ENCODE measurements around the gene SBF2.

The SBF2 gene

GRCh38 chr11:9784602-9785315, 509.3 kb downstream of the SBF2 start:
- H2AK5ac ChIP-seq (ENCODE audit: low read length, severe bottlenecking), result peak overlapping the region; percentile 31
- peaks cover 9% of the 10 kb centered on the region for H3K79me1 ChIP-seq (replicated peaks; ENCODE audit: low read length, poor library complexity, severe bottlenecking)
- H2AFZ ChIP-seq (ENCODE audit: low read depth, low read length), result no peak overlapping the region
- no peaks in the 10 kb centered on the region for H3K9me3 ChIP-seq (ENCODE audit: control insufficient read depth, low read length)
- H3K9ac ChIP-seq (ENCODE audit: low read length), result peak overlapping the region; percentile 1
- WGBS, result 96% methylated on average over 3 of the region's 6 CpGs
- H3K4me2 ChIP-seq (ENCODE audit: low read length, poor library complexity, severe bottlenecking), result no peak overlapping the region
- peak overlapping the region in 1 of 2 experiments; percentile 64 for H3K4ac ChIP-seq (ENCODE audit: low read depth in 1 of 2, low read length in 2 of 2)
- H3K4me1 ChIP-seq (ENCODE audit: control insufficient read depth, insufficient read depth, low read depth, low read length), result peaks cover 10% of the 10 kb centered on the region
- no peak for DNase-seq
- H3K27ac ChIP-seq (ENCODE audit: low read length, poor library complexity, severe bottlenecking), result no peak overlapping the region
- H3K23ac ChIP-seq (ENCODE audit: low read length in 2 of 2), result no peak overlapping the region
- no peak overlapping the region for H4K91ac ChIP-seq (ENCODE audit: low read length)
- no peak overlapping the region for H3K14ac ChIP-seq (ENCODE audit: low read length in 2 of 2)
- H2BK12ac ChIP-seq (ENCODE audit: low read length in 2 of 2), result no peak overlapping the region
- no peaks in the 10 kb centered on the region for H3K27me3 ChIP-seq (ENCODE audit: control insufficient read depth in 1 of 2, insufficient read depth in 1 of 2, low read length in 2 of 2)
- peak overlapping the region in 1 of 2 experiments; percentile 47 for H3K18ac ChIP-seq (ENCODE audit: low read depth in 1 of 2, low read length in 2 of 2)
- no peak overlapping the region for H2BK120ac ChIP-seq (ENCODE audit: low read depth, low read length)
- H3K4me3 ChIP-seq (ENCODE audit: insufficient read depth in 1 of 2, low read depth in 1 of 2, low read length in 2 of 2), result no peak overlapping the region
- no peak overlapping the region for H2BK5ac ChIP-seq (ENCODE audit: low read depth, low read length, poor library complexity, severe bottlenecking)
- H2BK15ac ChIP-seq (ENCODE audit: low read depth, poor library complexity, severe bottlenecking), result no peak overlapping the region
- H4K8ac ChIP-seq (ENCODE audit: low read length), result peak overlapping the region; percentile 53
- peaks cover 41 to 79% of the 10 kb centered on the region in 2 experiments for H3K36me3 ChIP-seq (ENCODE audit: control insufficient read depth in 1 of 2, insufficient read depth in 2 of 2, low read depth in 1 of 2, low read length in 2 of 2)

DNA sequence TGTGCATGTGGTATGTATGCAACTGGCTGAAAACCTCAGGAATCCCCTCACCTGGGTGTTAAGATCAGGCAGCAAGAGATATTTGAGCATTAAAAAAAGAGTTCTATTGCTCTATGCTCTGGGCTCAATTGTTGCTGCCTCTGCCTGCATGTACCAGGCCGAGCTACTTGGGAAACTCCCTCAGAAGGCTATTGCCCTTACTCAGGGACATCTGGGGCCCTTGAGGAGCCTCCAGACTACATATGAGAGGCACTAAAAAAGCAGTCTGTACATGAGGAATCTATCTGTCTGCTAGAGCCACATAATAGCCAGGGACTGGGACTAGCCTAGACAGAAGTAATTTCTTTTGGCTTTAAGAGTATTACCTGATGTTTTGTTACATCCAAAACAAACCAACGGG, 510.0 kb downstream of the SBF2 start:
- no peak overlapping the region for H2BK5ac ChIP-seq (ENCODE audit: low read depth, low read length, poor library complexity, severe bottlenecking)
- H3K23ac ChIP-seq (ENCODE audit: low read length in 2 of 2), result no peak overlapping the region
- H2BK120ac ChIP-seq (ENCODE audit: low read depth, low read length), result no peak overlapping the region
- H3K9ac ChIP-seq (ENCODE audit: low read length), result peak overlapping the region; percentile 1
- H4K8ac ChIP-seq (ENCODE audit: low read length), result no peak overlapping the region
- no peaks in the 10 kb centered on the region for H3K9me3 ChIP-seq (ENCODE audit: control insufficient read depth, low read length)
- H3K27me3 ChIP-seq (ENCODE audit: control insufficient read depth in 1 of 2, insufficient read depth in 1 of 2, low read length in 2 of 2), result no peaks in the 10 kb centered on the region
- peak; percentile 43 for DNase-seq
- peak overlapping the region; percentile 60 for H2AK5ac ChIP-seq (ENCODE audit: low read length, severe bottlenecking)
- no peak overlapping the region for H4K91ac ChIP-seq (ENCODE audit: low read length)
- H3K36me3 ChIP-seq (ENCODE audit: control insufficient read depth in 1 of 2, insufficient read depth in 2 of 2, low read depth in 1 of 2, low read length in 2 of 2), result peaks cover 41 to 80% of the 10 kb centered on the region in 2 experiments
- no peak overlapping the region for H3K14ac ChIP-seq (ENCODE audit: low read length in 2 of 2)
- no peak overlapping the region for H3K18ac ChIP-seq (ENCODE audit: low read depth in 1 of 2, low read length in 2 of 2)
- H3K27ac ChIP-seq (ENCODE audit: low read length, poor library complexity, severe bottlenecking), result no peak overlapping the region
- no peak overlapping the region for H3K4ac ChIP-seq (ENCODE audit: low read depth in 1 of 2, low read length in 2 of 2)
- 84% methylated on average over 1 of the region's 2 CpGs for WGBS
- no peak overlapping the region for H3K4me3 ChIP-seq (ENCODE audit: insufficient read depth in 1 of 2, low read depth in 1 of 2, low read length in 2 of 2)
- H2BK12ac ChIP-seq (ENCODE audit: low read length in 2 of 2), result no peak overlapping the region
- H3K4me2 ChIP-seq (ENCODE audit: low read length, poor library complexity, severe bottlenecking), result no peak overlapping the region
- peaks cover 10% of the 10 kb centered on the region for H3K4me1 ChIP-seq (ENCODE audit: control insufficient read depth, insufficient read depth, low read depth, low read length)
- H2BK15ac ChIP-seq (ENCODE audit: low read depth, poor library complexity, severe bottlenecking), result no peak overlapping the region
- peaks cover 7% of the 10 kb centered on the region for H3K79me1 ChIP-seq (replicated peaks; ENCODE audit: low read length, poor library complexity, severe bottlenecking)
- H2AFZ ChIP-seq (ENCODE audit: low read depth, low read length), result no peak overlapping the region

DNA sequence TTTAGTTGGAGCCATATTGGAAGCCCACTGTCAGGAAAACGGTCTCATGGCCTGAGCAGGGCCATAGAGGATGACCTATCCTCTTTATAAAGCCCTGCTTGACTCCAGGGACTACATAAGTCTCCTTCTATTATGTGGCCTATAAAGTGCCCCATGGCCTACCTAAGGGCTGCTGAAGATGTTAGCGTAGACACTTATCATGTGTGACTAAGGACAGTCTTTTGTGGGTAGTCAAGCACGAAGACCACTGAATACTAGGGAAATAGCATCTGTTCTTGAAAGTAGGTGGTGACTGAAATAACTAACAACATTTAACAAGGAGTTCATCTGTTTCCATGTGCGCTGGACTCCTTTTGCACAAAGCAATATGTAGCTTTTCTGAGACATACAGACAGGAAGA, 513.1 kb downstream of the SBF2 start:
- H3K23ac ChIP-seq (ENCODE audit: low read length in 2 of 2), result no peak overlapping the region
- no peak overlapping the region for H2BK15ac ChIP-seq (ENCODE audit: low read depth, poor library complexity, severe bottlenecking)
- no peak overlapping the region for H2BK12ac ChIP-seq (ENCODE audit: low read length in 2 of 2)
- H3K4me3 ChIP-seq (ENCODE audit: insufficient read depth in 1 of 2, low read depth in 1 of 2, low read length in 2 of 2), result no peak overlapping the region
- H3K27ac ChIP-seq (ENCODE audit: low read length, poor library complexity, severe bottlenecking), result no peak overlapping the region
- H2AK5ac ChIP-seq (ENCODE audit: low read length, severe bottlenecking), result no peak overlapping the region
- no peak overlapping the region for H3K4me2 ChIP-seq (ENCODE audit: low read length, poor library complexity, severe bottlenecking)
- H3K27me3 ChIP-seq (ENCODE audit: control insufficient read depth in 1 of 2, insufficient read depth in 1 of 2, low read length in 2 of 2), result no peaks in the 10 kb centered on the region
- no peaks in the 10 kb centered on the region for H3K4me1 ChIP-seq (ENCODE audit: control insufficient read depth, insufficient read depth, low read depth, low read length)
- H3K79me1 ChIP-seq (replicated peaks; ENCODE audit: low read length, poor library complexity, severe bottlenecking), result peaks cover 11% of the 10 kb centered on the region
- peaks cover 32 to 79% of the 10 kb centered on the region in 2 experiments for H3K36me3 ChIP-seq (ENCODE audit: control insufficient read depth in 1 of 2, insufficient read depth in 2 of 2, low read depth in 1 of 2, low read length in 2 of 2)
- H2BK5ac ChIP-seq (ENCODE audit: low read depth, low read length, poor library complexity, severe bottlenecking), result no peak overlapping the region
- DNase-seq, result no peak
- WGBS, result 96% methylated on average over 4 of the region's 4 CpGs
- H2BK120ac ChIP-seq (ENCODE audit: low read depth, low read length), result no peak overlapping the region
- H3K4ac ChIP-seq (ENCODE audit: low read depth in 1 of 2, low read length in 2 of 2), result no peak overlapping the region
- no peak overlapping the region for H4K8ac ChIP-seq (ENCODE audit: low read length)
- H3K14ac ChIP-seq (ENCODE audit: low read length in 2 of 2), result no peak overlapping the region
- H4K91ac ChIP-seq (ENCODE audit: low read length), result no peak overlapping the region
- H3K9ac ChIP-seq (ENCODE audit: low read length), result no peak overlapping the region
- no peaks in the 10 kb centered on the region for H3K9me3 ChIP-seq (ENCODE audit: control insufficient read depth, low read length)
- no peak overlapping the region for H3K18ac ChIP-seq (ENCODE audit: low read depth in 1 of 2, low read length in 2 of 2)
- H2AFZ ChIP-seq (ENCODE audit: low read depth, low read length), result no peak overlapping the region

GRCh38 chr11:9777525-9777924, 516.5 kb downstream of the SBF2 start:
- peak overlapping the region; percentile 70 for H4K91ac ChIP-seq (ENCODE audit: low read length)
- no peak overlapping the region for H3K23ac ChIP-seq (ENCODE audit: low read length in 2 of 2)
- H2BK15ac ChIP-seq (ENCODE audit: low read depth, poor library complexity, severe bottlenecking), result no peak overlapping the region
- no peak overlapping the region for H2AFZ ChIP-seq (ENCODE audit: low read depth, low read length)
- H3K4me2 ChIP-seq (ENCODE audit: low read length, poor library complexity, severe bottlenecking), result no peak overlapping the region
- no peak overlapping the region for H3K4ac ChIP-seq (ENCODE audit: low read depth in 1 of 2, low read length in 2 of 2)
- H4K8ac ChIP-seq (ENCODE audit: low read length), result no peak overlapping the region
- H3K4me1 ChIP-seq (ENCODE audit: control insufficient read depth, insufficient read depth, low read depth, low read length), result peaks cover 5% of the 10 kb centered on the region
- no peaks in the 10 kb centered on the region for H3K27me3 ChIP-seq (ENCODE audit: control insufficient read depth in 1 of 2, insufficient read depth in 1 of 2, low read length in 2 of 2)
- H3K27ac ChIP-seq (ENCODE audit: low read length, poor library complexity, severe bottlenecking), result no peak overlapping the region
- H3K36me3 ChIP-seq (ENCODE audit: control insufficient read depth in 1 of 2, insufficient read depth in 2 of 2, low read depth in 1 of 2, low read length in 2 of 2), result peaks cover 23 to 49% of the 10 kb centered on the region in 2 experiments
- H2BK12ac ChIP-seq (ENCODE audit: low read length in 2 of 2), result no peak overlapping the region
- DNase-seq, result no peak
- H3K4me3 ChIP-seq (ENCODE audit: insufficient read depth in 1 of 2, low read depth in 1 of 2, low read length in 2 of 2), result no peak overlapping the region
- H3K14ac ChIP-seq (ENCODE audit: low read length in 2 of 2), result no peak overlapping the region
- 87% methylated on average over 3 of the region's 5 CpGs for WGBS
- H3K79me1 ChIP-seq (replicated peaks; ENCODE audit: low read length, poor library complexity, severe bottlenecking), result peaks cover 9% of the 10 kb centered on the region
- no peak overlapping the region for H2BK120ac ChIP-seq (ENCODE audit: low read depth, low read length)
- H3K9me3 ChIP-seq (ENCODE audit: control insufficient read depth, low read length), result no peaks in the 10 kb centered on the region
- H3K9ac ChIP-seq (ENCODE audit: low read length), result no peak overlapping the region
- no peak overlapping the region for H2BK5ac ChIP-seq (ENCODE audit: low read depth, low read length, poor library complexity, severe bottlenecking)
- H3K18ac ChIP-seq (ENCODE audit: low read depth in 1 of 2, low read length in 2 of 2), result peak overlapping the region in 1 of 2 experiments; percentile 80
- peak overlapping the region; percentile 47 for H2AK5ac ChIP-seq (ENCODE audit: low read length, severe bottlenecking)

Measured in mesenchymal stem cell (in vitro differentiated cells and primary cell).